Measurements from ENCODE around the gene SVEP1. TPM values are rescaled to one million over a fixed set of nuclear protein-coding genes. Genes with fewer than 3 reads are reported as not detected.
A peak's percentile ranks its signal among the peaks of the same experiment; 100 is the strongest.

The SVEP1 gene
- total RNA-seq, 4 donors from 2014 or later, result 13.9 to 26.8 (median 17.4) TPM

DNA sequence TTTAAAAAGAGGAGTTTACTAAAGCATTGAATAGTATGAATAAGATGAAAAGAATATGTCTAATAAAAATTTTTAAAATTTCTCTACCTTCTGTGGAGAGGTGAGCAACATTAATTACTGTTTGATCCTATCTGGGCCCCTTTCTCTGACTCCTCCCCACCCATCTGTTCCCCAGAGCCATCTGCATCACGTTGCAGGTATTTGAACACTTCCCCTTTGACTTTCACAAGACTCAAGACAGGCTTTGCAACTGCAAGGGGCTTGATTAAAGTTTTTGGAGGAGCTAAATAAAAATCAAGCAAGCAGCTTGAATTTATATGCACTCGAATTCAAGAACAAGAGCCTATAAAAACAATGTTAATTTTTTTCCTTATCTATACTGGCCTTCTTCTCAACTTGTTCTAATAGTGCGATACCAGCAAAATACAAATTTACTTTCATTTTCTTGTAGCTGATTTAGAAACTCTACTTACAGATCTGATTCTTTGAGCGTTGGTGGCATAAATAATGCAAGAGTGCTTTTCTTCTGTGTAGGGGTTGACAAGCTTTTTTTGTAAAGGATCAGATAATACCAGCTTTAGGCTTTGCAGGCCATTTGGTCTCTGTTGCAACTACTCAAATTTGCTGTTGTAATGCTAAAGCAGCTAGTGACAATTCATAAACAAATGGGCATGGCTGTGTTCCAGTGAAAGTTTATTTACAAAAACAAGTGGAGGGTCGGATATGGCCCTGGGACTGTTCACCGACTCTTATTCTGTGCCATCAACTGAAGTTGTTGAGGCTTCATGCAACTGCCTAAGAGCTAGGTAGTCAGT lies 263.1 kb downstream of the SVEP1 start:
- in situ Hi-C loops (cut with MboI; ENCODE audit: low pct_ligation_motif_present in 1 of 4, low pct_unique_long_range_greater_than_20kb in 1 of 4, low sequenced_read_pairs in 3 of 4) (no loop called here), intact Hi-C loops (cut with DNase I; ENCODE audit: low total_unique reads) (no loop called here)
- H3K27ac ChIP-seq, result peak overlapping the region in 1 of 4 donors; percentile 41
- TF ChIP-seq, protein P1, sequence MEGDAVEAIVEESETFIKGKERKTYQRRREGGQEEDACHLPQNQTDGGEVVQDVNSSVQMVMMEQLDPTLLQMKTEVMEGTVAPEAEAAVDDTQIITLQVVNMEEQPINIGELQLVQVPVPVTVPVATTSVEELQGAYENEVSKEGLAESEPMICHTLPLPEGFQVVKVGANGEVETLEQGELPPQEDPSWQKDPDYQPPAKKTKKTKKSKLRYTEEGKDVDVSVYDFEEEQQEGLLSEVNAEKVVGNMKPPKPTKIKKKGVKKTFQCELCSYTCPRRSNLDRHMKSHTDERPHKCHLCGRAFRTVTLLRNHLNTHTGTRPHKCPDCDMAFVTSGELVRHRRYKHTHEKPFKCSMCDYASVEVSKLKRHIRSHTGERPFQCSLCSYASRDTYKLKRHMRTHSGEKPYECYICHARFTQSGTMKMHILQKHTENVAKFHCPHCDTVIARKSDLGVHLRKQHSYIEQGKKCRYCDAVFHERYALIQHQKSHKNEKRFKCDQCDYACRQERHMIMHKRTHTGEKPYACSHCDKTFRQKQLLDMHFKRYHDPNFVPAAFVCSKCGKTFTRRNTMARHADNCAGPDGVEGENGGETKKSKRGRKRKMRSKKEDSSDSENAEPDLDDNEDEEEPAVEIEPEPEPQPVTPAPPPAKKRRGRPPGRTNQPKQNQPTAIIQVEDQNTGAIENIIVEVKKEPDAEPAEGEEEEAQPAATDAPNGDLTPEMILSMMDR (IDR thresholded peaks at IDR 0.05), result no peak
- no peak for TF ChIP-seq POLR2AphosphoS5 (IDR thresholded peaks at IDR 0.05)
- no peak for TF ChIP-seq POLR2A (IDR thresholded peaks at IDR 0.05)
- TF ChIP-seq EP300 (IDR thresholded peaks at IDR 0.05; ENCODE audit: low read depth), result no peak
- no peaks in the 10 kb centered on the region for H3K4me1 ChIP-seq
- H3K9me3 ChIP-seq, result no peaks in the 10 kb centered on the region
- H3K27me3 ChIP-seq, result no peaks in the 10 kb centered on the region
- 41 to 63% methylated on average over 4 to 6 of the region's 6 CpGs for WGBS, 2 donors (ENCODE audit: low coverage in 1 of 2)
- DNase-seq, result no peak
- peak overlapping the region in 1 of 4 donors; percentile 16 for H3K4me3 ChIP-seq
- H3K36me3 ChIP-seq, result no peaks in the 10 kb centered on the region

Small RNA genes within 50 kb of the gene (small RNA-seq; reads per million reads assigned to genes)
- gene RNU6-1039P, result 0 reads per million in 4 donors

Other genes starting within 250 kb of the SVEP1 start
- gene TXNDC8, start 241.9 kb downstream of the SVEP1 start, total RNA-seq, result not detected
- 1 to 10 TPM in 3 of 4 donors, not detected in 1; 2.2 to 5.6 (median 2.7) TPM for gene MUSK, start 89.0 kb upstream of the SVEP1 start, total RNA-seq